Stimulated activated CD4-positive, alpha-beta T cell treated with anti-CD3 and anti-CD28 coated beads, Interleukin-1b, Interleukin-23, amount 100 ng/mL, for 4 hours (primary cell): ENCODE results near the gene CPNE4.

Experiments
- DNase-seq, 2 donors: peaks; one replicate each; pipeline ENCODE4 v3.0.0-alpha.2; 2020; ENCODE audit warnings: low read depth in 2 of 2

CPNE4 gene

GRCh38 chr3:131797776-131798175, 237.0 kb downstream of the CPNE4 start:
- no peak for DNase-seq

- no peak for DNase-seq
Measured at GRCh38 chr3:131796558-131797198, 238.1 kb downstream of the CPNE4 start.

DNA sequence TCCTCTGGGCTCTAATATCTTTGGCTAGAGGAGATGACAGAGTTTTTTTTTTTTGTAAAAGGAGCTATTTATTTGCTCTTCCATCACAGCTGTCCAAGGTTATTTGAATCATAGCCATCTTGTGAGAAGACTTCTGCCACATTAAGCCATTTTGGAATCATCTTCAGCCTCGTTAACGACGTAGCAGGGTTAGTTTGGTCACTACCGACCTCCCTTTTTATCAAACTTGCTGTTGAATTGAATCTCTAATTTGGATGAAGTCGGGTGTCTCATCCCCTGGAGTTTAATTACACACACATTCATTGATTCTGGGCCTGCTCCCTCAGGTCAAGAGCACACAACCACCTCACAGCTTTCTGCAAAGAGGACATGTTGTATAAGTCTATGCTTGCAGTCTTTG, 238.7 kb downstream of the CPNE4 start:
- no peak for DNase-seq

DNA sequence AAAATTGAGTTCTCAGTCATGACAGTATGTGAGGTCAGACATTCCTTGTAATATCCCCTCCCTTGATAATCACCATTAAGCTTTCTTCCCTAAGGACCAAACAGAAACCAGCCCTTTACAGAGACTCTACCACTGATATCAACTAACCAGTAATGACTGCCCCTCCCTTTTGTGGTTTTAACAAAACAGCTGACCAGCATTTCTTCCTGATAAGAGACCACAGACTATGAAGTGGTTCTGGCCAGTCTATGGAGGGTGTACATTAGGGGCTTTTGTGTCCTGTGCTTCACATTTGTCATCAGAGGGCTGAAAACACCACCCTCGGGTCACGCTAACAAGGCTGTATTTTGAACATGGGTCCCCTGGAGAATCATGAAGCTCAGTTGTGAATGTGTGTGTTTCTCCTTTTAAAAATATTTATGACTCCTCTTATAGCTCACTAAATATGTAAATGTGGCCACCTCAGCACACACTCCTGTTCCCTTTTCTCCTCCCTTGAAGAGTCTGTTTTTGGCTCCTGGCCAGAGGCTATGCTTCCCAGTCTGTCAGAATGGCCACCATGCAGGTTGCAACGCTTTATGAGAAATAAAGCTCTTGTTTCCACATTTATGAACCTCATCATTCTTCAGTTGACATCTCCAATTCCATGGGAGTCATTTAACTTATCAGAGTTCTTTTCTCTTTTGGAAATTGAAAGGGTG, 239.3 kb downstream of the CPNE4 start:
- no peak for DNase-seq

GRCh38 chr3:131794766-131795388, 239.9 kb downstream of the CPNE4 start:
- peak in 1 of 2 donors; percentile 1 for DNase-seq

DNA sequence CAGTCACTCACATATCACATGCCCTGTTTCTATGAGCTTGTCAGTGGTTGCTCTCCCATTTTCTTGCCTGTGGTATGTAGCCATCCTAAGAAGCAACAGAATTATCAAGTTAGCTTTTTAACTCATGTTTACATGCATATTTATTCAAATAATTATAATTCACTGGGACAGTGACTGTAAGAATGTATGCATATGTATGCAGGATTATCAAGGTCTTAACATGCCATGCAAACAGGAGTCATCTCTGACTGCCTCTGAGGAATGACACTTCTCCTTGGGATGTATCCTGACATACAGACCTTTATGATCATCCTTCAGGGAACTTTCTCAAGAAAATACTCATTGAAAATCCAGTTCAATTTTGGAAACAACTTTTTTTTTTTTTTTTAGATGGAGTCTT, 240.9 kb downstream of the CPNE4 start:
- DNase-seq, result no peak

GRCh38 chr3:131789188-131789587, 245.6 kb downstream of the CPNE4 start:
- no peak for DNase-seq

DNA sequence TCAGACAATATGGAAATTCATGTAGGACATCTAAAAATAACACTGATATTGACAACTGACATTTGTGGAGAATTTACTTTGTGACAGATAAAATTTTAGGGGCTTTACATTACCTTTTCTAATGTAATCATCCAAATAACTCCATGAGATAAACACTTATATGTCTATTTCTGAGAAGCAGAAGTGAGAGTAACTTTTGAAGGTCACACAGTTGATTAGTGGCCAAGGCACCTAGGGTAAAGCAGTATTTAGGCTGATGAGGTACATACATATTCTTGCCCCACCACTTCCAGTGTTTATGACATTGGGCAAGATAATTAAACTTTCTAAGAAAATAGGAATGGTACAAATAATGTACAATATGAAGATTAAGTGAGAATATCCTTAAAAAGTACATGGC, 248.4 kb downstream of the CPNE4 start:
- no peak for DNase-seq

- no peak for DNase-seq
Measured at GRCh38 chr3:131782751-131783150, 252.1 kb downstream of the CPNE4 start.

GRCh38 chr3:131778526-131778925, 256.3 kb downstream of the CPNE4 start:
- DNase-seq, result no peak

GRCh38 chr3:131775650-131776049, 259.2 kb downstream of the CPNE4 start:
- no peak for DNase-seq

- no peak for DNase-seq
Measured at GRCh38 chr3:131772269-131773026, 262.4 kb downstream of the CPNE4 start.

DNA sequence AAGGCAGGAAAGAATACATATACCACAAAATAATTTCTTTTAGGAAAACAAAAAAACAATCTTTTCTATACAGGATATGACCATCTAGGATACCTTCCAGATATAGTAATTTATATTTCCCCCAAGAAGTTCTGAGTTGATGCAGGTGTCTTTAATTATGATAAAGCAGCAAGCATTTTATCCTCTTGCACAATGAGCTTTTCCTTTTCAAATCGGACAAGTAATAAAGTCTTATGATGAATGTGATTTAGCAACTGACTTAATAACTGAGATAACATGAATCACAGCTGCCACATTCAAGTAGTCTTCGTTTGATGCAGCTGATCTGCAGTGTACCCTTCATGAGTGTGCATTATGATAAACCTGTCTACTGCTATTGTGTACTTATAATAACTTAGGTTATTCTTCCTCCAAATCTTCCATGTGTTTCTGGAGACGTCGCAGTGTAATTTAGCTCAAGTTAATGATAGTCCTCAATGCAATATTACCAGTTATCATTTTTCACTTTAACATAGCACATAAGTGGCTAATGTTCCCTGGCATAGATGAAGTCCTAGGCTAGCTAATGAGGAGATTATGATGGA, 271.7 kb downstream of the CPNE4 start:
- no peak for DNase-seq

DNA sequence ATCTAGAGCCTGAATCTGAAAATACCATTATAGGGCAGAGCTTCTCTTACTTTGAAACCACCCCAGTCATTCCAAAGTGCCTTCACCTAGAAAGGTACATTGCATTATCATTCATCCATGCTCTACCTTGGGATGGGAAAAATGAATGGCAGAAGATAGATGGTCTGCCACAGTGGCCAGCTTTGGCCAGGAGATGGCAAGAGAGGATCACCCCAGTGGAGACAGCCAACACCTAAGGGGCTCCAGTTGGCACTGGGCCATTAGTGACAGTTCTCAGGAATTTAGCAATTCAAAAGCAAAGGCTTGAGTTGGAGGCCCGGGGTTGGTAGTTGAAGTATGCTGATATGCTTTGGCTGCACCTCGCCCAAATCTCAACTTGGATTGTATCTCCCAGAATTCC, 278.4 kb downstream of the CPNE4 start:
- DNase-seq, result no peak

DNA sequence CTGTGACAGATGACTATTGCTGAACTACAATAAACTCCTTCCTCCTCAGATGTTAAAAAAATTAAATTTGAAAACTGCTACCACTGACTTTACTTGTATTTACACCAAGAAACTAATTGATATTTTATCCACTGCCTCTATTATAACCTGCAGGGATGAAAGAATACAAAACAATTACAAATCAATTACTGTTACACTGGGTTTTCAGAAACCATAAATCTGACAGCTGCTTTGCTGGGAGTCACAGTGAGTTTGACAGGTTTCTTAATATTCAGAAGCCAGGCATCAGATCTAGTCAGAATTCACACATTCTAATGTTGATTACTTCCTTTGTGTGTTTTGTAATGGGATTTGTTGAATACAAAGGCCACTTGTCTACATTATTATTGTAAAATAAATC, 279.4 kb downstream of the CPNE4 start:
- DNase-seq, result no peak

- DNase-seq, result no peak
Measured at GRCh38 chr3:131750256-131750655, 284.6 kb downstream of the CPNE4 start.

- no peak for DNase-seq
Measured at GRCh38 chr3:131749826-131750225, 285.0 kb downstream of the CPNE4 start.

- DNase-seq, result no peak
Measured at GRCh38 chr3:131747466-131747865, 287.3 kb downstream of the CPNE4 start.

- no peak for DNase-seq
Measured at GRCh38 chr3:131744765-131745164, 290.0 kb downstream of the CPNE4 start.

DNA sequence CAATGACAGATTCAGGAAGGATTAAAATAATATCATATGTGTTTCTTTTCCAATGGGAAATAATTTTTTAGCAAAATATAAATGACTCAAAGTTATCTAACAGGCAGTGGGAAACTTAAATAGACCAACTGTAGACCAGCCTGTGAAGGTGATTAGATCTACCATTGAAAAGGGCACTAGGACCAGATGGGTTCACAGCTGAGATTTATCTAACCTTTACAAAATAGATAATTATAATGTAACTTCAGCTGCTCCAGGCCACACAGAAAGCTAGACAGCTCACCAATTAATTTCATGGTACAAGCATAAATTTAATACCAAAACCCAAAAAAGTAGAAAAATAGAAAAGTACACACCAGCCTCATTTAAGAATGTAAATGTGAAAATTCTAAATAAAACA, 291.7 kb downstream of the CPNE4 start:
- no peak for DNase-seq

DNA sequence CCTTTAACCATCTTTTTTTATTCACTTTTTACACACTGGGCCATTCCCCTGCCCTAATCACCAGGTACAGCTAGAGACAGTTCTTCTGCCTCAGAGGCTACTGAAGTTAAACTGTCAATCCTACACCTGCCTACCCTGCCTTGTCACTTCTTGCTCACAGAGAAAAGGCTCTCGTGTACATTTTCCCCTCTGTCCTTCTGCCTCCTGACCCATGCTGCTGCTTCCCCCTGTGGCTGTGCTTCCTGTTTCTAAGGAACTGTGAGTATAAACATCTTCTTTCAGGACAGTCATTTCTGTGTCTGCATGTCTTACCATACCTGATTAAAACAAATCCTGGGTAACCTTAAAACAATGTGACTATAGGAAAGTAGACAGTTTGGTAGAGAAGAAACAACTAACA, 295.6 kb downstream of the CPNE4 start:
- DNase-seq, result no peak

DNA sequence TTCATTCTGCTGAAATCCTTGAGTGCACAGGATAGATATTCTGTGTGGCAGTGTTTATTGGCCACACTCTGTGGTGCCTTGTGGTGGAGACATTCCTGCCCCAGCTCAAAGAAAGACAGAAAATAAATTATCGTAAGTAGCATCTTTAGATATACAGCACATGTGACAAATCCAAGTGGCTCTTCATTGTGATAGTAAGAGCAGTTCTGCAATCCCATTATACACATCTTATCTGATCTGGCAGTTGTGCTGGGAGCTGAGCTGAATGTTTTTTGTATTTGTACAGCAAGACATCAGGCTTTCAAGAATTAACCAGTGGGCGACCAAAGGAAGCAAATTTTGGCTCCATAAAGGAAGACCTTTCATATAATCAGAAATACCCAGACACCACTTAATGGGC, 296.7 kb downstream of the CPNE4 start:
- DNase-seq, result no peak
